Endothelial cell of umbilical vein (primary cell): ENCODE measurements around the gene TRIM67.

Source experiments
- EZH2 ChIP-seq: IDR thresholded peaks from 2 replicates; pipeline ENCODE4 v1.6.1; 2012; ENCODE audit warnings: borderline replicate concordance, low read depth, mild to moderate bottlenecking, moderate library complexity, low read length, inconsistent platforms; ENCODE audit not compliant: severe bottlenecking
- FOS ChIP-seq: IDR thresholded peaks from 2 replicates; pipeline ENCODE4 v1.6.1; 2011; ENCODE audit warnings: mild to moderate bottlenecking, low read length, moderate library complexity, borderline replicate concordance; ENCODE audit not compliant: insufficient read depth
- POLR2AphosphoS5 ChIP-seq: IDR thresholded peaks from 2 replicates; pipeline ENCODE4 v1.6.1; 2012; ENCODE audit warnings: low read depth, mild to moderate bottlenecking, control low read depth, low read length, moderate library complexity; ENCODE audit not compliant: insufficient read depth
- TF ChIP-seq, protein P1 (sequence below), 2 donors: IDR thresholded peaks; 1 replicate in 1 of 2; 2 replicates in 1 of 2; pipeline ENCODE4 v1.5.1; 2011; ENCODE audit warnings: low read length in 2 of 2, mild to moderate bottlenecking in 2 of 2, moderate library complexity in 2 of 2, control low read depth in 1 of 2, inconsistent platforms in 1 of 2, low read depth in 1 of 2; ENCODE audit not compliant: insufficient read depth in 1 of 2; ENCODE audit errors: extremely low read depth in 1 of 2

DNA sequence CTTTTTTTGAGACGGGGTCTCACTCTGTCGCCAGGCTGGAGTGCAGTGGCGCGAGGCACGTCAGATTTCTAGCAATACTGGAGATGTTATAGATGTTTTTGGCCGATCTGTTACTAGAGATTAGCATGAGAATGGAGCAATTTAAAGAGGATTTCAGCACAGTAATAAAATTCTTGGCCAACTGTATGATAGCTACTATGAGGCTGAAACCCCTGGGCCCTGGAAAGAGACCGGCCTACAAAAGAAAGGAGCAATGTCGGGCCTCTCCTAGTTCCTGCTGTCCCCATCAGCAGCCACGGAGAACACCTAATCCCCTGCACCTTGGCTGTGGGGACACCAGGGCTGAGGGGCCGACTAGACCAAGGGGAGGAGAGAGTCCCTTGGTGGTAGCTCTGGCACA lies 69.7 kb downstream of the TRIM67 start:
- TF ChIP-seq POLR2AphosphoS5 (no peak), FOS (no peak), EZH2 (no peak)
- TF ChIP-seq, protein P1, sequence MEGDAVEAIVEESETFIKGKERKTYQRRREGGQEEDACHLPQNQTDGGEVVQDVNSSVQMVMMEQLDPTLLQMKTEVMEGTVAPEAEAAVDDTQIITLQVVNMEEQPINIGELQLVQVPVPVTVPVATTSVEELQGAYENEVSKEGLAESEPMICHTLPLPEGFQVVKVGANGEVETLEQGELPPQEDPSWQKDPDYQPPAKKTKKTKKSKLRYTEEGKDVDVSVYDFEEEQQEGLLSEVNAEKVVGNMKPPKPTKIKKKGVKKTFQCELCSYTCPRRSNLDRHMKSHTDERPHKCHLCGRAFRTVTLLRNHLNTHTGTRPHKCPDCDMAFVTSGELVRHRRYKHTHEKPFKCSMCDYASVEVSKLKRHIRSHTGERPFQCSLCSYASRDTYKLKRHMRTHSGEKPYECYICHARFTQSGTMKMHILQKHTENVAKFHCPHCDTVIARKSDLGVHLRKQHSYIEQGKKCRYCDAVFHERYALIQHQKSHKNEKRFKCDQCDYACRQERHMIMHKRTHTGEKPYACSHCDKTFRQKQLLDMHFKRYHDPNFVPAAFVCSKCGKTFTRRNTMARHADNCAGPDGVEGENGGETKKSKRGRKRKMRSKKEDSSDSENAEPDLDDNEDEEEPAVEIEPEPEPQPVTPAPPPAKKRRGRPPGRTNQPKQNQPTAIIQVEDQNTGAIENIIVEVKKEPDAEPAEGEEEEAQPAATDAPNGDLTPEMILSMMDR (IDR thresholded peaks at IDR 0.05; ENCODE audit: extremely low read depth in 1 of 2, insufficient read depth in 1 of 2, low read depth in 1 of 2, low read length in 2 of 2), result no peak
